Ascending aorta (tissue), 2 donors: ENCODE data around the gene BMP6. TPM values are rescaled to one million over a fixed set of nuclear protein-coding genes. Genes with fewer than 3 reads are reported as not detected.

Experiments
- DNase-seq, 2 donors: peaks; one replicate each; pipeline ENCODE4 v3.0.0-alpha.2; 2019; ENCODE audit warnings: low spot score in 2 of 2
- H3K27ac ChIP-seq, 2 donors: fragments of 200-600 bp; sonication (generic); one replicate each; pipeline ENCODE4 v1.5.1; 2016 to 2017; ENCODE audit warnings: mild to moderate bottlenecking in 1 of 2
- H3K27me3 ChIP-seq: fragments of 200-600 bp; sonication (generic); one replicate; pipeline ENCODE4 v1.5.1; 2017
- H3K36me3 ChIP-seq, 2 donors: fragments of 200-600 bp; sonication (generic); one replicate each; pipeline ENCODE4 v1.5.1; 2016
- H3K4me1 ChIP-seq, 2 donors: fragments of 200-600 bp; sonication (generic); one replicate each; pipeline ENCODE4 v1.5.1; 2016 to 2017; ENCODE audit warnings: mild to moderate bottlenecking in 1 of 2
- H3K4me3 ChIP-seq, 2 donors: fragments of 200-600 bp; sonication (generic); one replicate each; pipeline ENCODE4 v1.5.1; 2016 to 2017; ENCODE audit warnings: mild to moderate bottlenecking in 1 of 2
- H3K9me3 ChIP-seq, 2 donors: fragments of 200-600 bp; sonication (generic); one replicate each; pipeline ENCODE4 v1.5.1; 2016
- intact Hi-C: fragments of 100-400 bp; cut with DNase I; formaldehyde crosslinking; loops from one replicate; pipeline ENCODE4 v1.15.1; 2023
- total RNA-seq: library from RNA; depleted of rRNA; stranded (reverse); fragments of >200 nt; gene quantifications from one replicate; pipeline ENCODE4 v1.1.0, GENCODE V29; 2016
- TF ChIP-seq, protein P1 (sequence below), 3 experiments: fragments of 200-600 bp in 2 of 3; fragments of 450-650 bp in 1 of 3; sonication (generic) in 2 of 3; IDR thresholded peaks; one replicate each; pipeline ENCODE4 v1.5.1; 2016 to 2019; ENCODE audit warnings: antibody characterized with exemption in 3 of 3, mild to moderate bottlenecking in 1 of 3, moderate library complexity in 1 of 3

The BMP6 gene
- total RNA-seq, 1 donor from 2014 or later, result 16.0 TPM

DNA sequence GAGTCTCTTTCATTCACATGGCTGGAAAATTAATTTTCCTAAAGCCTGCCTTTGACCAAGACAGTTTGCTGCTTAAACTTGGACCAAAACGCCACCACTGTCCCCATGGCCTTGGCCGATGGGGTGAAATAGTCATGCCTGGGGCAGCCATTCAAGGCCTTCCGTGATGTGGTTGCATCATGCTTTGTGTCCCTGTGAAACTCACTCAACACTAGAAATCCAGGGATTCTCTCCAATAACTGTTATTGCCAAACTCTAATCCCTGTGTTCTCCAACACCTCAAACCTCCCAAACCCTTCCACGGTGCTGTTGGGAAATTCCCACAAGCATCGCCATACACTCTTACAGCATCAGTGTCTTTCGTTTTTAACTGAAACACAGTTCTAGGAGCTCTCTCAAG lies 186.1 kb downstream of the BMP6 start:
- Histone ChIP-seq H3K4me3 (no peak overlapping the region), H3K9me3 (no peaks in the 10 kb centered on the region), H3K27ac (no peak overlapping the region), H3K36me3 (no peaks in the 10 kb centered on the region), H3K27me3 (no peaks in the 10 kb centered on the region), H3K4me1 (peaks cover 3 to 9% of the 10 kb centered on the region in 2 donors)
- TF ChIP-seq, protein P1, sequence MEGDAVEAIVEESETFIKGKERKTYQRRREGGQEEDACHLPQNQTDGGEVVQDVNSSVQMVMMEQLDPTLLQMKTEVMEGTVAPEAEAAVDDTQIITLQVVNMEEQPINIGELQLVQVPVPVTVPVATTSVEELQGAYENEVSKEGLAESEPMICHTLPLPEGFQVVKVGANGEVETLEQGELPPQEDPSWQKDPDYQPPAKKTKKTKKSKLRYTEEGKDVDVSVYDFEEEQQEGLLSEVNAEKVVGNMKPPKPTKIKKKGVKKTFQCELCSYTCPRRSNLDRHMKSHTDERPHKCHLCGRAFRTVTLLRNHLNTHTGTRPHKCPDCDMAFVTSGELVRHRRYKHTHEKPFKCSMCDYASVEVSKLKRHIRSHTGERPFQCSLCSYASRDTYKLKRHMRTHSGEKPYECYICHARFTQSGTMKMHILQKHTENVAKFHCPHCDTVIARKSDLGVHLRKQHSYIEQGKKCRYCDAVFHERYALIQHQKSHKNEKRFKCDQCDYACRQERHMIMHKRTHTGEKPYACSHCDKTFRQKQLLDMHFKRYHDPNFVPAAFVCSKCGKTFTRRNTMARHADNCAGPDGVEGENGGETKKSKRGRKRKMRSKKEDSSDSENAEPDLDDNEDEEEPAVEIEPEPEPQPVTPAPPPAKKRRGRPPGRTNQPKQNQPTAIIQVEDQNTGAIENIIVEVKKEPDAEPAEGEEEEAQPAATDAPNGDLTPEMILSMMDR (IDR thresholded peaks at IDR 0.05), result no peak
- intact Hi-C loops, result loop anchor here (5.0 kb wide), 5 partner anchors 150 to 525 kb away; partner anchors contain the start of genes BLOC1S5, EEF1E1 and SLC35B3
- DNase-seq, result no peak

DNA sequence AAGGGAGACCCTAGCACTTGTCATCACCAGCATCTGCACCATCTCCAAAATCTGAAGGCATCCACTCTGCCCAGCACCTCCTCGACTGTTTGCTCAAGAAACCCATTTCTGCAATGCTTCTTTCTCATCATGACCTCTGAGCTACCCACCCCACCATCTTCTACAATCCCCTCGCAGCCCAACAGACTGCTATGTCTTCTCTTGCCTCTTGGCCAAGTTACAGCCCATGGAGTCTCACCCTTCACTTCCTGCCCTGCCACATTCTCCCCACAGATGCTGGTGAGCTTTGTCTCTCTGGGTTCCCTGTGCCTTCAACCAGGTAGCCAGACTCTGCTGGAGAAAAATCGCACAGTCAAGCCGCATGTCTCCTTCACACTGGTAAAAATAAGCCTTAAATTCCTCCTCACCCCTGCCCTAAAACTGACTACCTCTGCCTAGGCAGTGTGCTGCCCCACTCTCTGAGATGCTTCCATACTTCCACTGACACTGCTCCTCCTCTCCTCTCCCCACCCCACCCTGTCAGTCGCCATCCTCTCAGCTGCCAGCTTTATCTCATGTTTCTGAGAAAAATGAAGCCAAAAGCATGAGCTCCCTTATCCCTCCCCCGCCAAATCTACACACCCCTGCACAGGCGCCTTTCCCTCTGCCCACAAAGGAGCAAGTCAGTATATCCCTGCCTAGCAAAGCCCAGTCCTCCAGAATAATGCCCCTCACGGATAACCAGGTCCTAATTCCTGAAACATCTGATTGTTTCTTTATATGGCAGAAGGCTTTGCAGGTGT lies 187.0 kb downstream of the BMP6 start:
- Histone ChIP-seq H3K27me3 (no peaks in the 10 kb centered on the region), H3K36me3 (no peaks in the 10 kb centered on the region), H3K9me3 (no peaks in the 10 kb centered on the region), H3K4me3 (no peak overlapping the region), H3K27ac (no peak overlapping the region), H3K4me1 (peaks cover 3 to 5% of the 10 kb centered on the region in 2 donors)
- TF ChIP-seq, protein P1 (IDR thresholded peaks at IDR 0.05), result no peak
- no peak for DNase-seq
- intact Hi-C loops, result loop anchor here (5.0 kb wide), 5 partner anchors 149 to 524 kb away; partner anchors contain the start of genes BLOC1S5, EEF1E1 and SLC35B3

DNA sequence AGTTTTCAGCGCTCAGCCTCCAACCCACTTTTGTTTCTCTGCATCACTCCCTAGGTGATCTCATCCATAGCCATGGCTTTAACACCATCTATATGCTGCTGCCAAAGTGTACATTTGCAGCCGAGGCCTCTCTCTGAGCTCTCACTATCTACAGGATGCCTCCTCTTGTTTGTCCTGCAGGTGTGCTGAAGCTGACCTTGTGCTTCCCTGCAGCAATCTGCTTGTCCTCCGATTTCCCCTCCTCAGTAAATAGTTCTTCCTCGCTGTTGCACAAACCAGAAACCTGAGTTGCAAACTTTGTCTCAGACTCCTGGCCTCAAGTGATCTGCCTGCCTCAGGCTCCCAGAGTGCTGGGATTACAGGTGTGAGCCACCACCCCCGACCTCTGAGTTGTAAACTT lies 188.4 kb downstream of the BMP6 start:
- intact Hi-C loops, result loop anchor here (5.0 kb wide), 5 partner anchors 148 to 523 kb away; partner anchors contain the start of genes BLOC1S5, EEF1E1 and SLC35B3
- Histone ChIP-seq H3K4me3 (no peak overlapping the region), H3K4me1 (peaks cover under 1 to 1% of the 10 kb centered on the region in 2 donors), H3K36me3 (no peaks in the 10 kb centered on the region), H3K9me3 (no peaks in the 10 kb centered on the region), H3K27me3 (no peaks in the 10 kb centered on the region), H3K27ac (no peak overlapping the region)
- TF ChIP-seq, protein P1 (IDR thresholded peaks at IDR 0.05), result no peak
- DNase-seq, result no peak

- TF ChIP-seq, protein P1 (IDR thresholded peaks at IDR 0.05), result no peak
- no peak overlapping the region for H3K27ac ChIP-seq
- H3K4me1 ChIP-seq, result no peaks in the 10 kb centered on the region
- no peaks in the 10 kb centered on the region for H3K27me3 ChIP-seq
- DNase-seq, result no peak
- H3K4me3 ChIP-seq, result no peak overlapping the region
- intact Hi-C loops, result loop anchor here (5.0 kb wide), 5 partner anchors 147 to 522 kb away; partner anchors contain the start of genes BLOC1S5, EEF1E1 and SLC35B3
- H3K36me3 ChIP-seq, result no peaks in the 10 kb centered on the region
- no peaks in the 10 kb centered on the region for H3K9me3 ChIP-seq
These were observed 189.3 kb downstream of the BMP6 start for GRCh38 chr6:7914991-7915789.

DNA sequence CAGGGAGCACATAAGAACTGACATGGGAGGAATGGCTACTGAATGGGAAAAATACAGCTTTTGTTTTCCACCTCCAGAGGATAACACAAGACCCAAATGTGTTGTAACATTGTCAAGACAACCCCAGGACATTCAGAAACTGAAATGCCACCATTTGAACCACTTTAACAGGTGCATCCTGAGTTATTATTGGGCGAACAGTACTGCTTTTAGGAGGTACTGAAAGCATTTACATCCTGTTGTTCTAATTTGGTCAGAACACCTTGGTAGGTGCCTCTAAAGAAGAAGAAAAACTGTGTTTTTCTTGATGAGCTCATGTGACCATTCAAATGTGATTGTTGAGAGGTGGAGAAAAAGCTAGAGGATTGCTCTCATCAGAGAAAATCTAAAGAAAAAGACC lies 191.1 kb downstream of the BMP6 start:
- Histone ChIP-seq H3K27ac (no peak overlapping the region), H3K9me3 (no peaks in the 10 kb centered on the region), H3K4me1 (no peaks in the 10 kb centered on the region), H3K4me3 (no peak overlapping the region), H3K27me3 (no peaks in the 10 kb centered on the region), H3K36me3 (no peaks in the 10 kb centered on the region)
- TF ChIP-seq, protein P1 (IDR thresholded peaks at IDR 0.05), result no peak
- intact Hi-C loops, result no loop called here
- no peak for DNase-seq
